ENCODE data around the gene RMND5B.
"Not testable (repeated sequence)": the region's sequence is repeated elsewhere in the genome, so short reads cannot be mapped to it uniquely, and the experiment has no call there.

Gene RMND5B

DNA sequence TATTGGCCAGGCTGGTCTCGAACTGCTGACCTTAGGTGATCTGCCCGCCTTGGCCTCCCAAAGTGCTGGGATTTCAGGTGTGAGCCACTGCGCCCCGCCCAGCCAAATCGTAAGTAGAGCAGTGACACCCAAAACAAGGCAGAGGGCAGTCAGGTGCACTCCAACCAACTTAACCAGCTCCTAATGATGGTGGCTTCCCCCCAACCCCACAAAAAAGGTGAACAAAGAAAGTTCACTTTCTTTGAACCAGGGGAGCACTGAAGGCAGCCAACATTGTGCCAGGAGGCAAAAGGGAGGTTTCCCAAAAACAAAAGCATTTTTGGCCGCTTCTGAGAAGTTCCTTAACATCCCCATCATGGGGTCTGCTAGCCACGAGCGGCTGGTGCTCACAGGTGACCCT, 46.8 kb downstream of the RMND5B start:
- FAIRE-seq: no peak

DNA sequence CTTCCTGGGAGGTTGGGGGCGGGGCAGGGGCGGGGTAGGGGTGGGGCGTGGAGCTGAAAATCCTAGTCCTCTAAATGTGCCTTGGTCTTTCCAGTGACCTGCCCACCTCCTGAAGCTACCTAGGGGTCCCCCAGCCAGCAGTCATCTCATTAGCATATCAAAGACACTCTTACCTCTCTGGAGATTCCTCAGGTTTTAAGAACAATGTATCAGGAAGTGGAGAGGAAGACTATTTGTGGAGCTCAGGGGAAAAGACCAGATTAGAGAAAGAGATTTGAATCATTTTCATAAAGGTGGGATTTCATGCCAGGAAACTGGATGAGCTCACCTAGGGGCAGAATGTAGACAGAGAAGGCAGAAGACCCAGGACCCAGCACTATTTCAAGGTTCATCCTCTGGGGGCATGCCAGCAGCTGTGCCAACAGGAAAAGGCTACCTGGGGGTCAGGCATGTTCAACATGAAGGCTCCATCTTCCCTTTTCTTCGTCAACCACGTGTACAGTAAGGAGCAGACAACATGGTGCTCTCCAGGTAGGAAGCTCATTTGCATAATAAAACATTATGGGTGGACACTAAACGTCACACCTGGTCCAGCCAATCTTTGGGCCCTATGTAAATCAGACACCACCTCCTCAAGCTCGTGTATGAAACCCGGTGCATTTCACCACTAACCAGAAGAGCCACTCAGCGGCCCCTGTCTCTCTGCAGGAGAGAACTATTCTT, 49.5 kb downstream of the RMND5B start:
- FAIRE-seq: no peak

GRCh38 chr5:178182158-178182876, 51.5 kb downstream of the RMND5B start:
- no peak for FAIRE-seq

GRCh38 chr5:178186427-178186826, 55.6 kb downstream of the RMND5B start:
- no peak for FAIRE-seq

GRCh38 chr5:178187014-178187413, 56.2 kb downstream of the RMND5B start, which contains the start of gene GMCL2:
Gene GMCL2 (minus strand): TSS chr5:178187371. CDS start chr5:178187299, 72 bp downstream.
- FAIRE-seq: no peak

DNA sequence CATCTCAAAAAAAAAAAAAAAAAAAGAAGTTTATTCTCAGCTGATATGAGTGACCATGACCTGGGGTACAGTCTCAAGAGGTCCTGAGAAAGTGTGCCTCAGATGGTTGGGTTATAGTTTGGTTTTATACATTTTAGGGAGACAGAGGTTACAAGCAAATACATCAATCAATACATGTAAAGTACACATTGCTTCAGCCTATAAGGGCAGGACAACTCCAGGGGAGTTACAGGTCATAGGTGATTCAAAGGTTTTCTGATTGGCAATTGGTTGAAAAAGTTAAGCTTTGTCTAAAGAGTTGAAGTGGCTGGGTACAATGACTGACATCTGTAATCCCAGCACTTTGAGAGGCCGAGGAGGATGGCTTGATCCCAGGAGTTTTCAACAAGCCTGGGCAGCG, 58.6 kb downstream of the RMND5B start:
- no peak for FAIRE-seq

DNA sequence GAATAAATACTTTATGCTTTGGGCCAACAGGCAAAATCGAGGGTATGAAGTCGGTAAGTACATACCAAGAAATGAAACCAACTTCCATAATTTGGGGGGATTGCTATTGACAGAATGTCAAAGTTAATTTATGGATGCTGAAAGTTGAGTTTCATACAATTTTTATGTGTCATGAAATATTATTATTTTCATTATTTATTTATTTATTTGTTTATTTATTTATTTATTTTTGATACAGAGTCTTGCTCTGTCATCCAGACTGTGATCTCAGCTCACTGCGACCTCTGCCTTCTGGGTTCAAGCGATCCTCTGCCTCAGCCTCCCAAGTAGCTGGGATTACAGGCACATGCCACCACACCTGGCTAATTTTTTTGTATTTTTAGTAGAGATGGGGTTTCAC, 60.8 kb downstream of the RMND5B start:
- FAIRE-seq: no peak

DNA sequence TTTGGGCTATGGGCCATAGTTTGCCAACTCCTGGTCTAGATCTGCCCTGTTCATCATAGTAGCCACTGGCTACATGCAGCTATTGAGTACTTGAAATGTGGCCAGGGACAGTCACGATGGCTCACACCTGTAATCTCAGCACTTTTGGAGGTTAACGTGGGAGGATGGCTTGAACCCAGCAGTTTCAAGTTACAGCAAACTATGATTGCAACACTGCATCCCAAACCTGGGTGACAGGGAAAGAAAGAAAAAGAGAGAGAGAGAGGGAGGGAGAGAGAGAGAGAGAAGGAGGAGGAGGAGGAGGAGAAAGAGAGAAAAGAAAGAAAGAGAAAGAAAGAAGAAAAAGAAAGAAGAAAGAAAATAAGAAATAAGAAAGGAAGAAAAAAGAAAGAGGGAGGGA, 61.4 kb downstream of the RMND5B start:
- FAIRE-seq: no peak

GRCh38 chr5:178192787-178193186, 62.0 kb downstream of the RMND5B start:
- FAIRE-seq: no peak

GRCh38 chr5:178193251-178193809, 62.5 kb downstream of the RMND5B start:
- no peak for FAIRE-seq

- FAIRE-seq: no peak
Observed at GRCh38 chr5:178194026-178194425, 63.2 kb downstream of the RMND5B start.

GRCh38 chr5:178196281-178196812, 65.5 kb downstream of the RMND5B start:
- no peak for FAIRE-seq

GRCh38 chr5:178196986-178197385, 66.2 kb downstream of the RMND5B start:
- no peak for FAIRE-seq

- not testable (repeated sequence) for FAIRE-seq
Observed at GRCh38 chr5:178198151-178198550, 67.3 kb downstream of the RMND5B start.

GRCh38 chr5:178198706-178199105, 67.9 kb downstream of the RMND5B start:
- no peak for FAIRE-seq

DNA sequence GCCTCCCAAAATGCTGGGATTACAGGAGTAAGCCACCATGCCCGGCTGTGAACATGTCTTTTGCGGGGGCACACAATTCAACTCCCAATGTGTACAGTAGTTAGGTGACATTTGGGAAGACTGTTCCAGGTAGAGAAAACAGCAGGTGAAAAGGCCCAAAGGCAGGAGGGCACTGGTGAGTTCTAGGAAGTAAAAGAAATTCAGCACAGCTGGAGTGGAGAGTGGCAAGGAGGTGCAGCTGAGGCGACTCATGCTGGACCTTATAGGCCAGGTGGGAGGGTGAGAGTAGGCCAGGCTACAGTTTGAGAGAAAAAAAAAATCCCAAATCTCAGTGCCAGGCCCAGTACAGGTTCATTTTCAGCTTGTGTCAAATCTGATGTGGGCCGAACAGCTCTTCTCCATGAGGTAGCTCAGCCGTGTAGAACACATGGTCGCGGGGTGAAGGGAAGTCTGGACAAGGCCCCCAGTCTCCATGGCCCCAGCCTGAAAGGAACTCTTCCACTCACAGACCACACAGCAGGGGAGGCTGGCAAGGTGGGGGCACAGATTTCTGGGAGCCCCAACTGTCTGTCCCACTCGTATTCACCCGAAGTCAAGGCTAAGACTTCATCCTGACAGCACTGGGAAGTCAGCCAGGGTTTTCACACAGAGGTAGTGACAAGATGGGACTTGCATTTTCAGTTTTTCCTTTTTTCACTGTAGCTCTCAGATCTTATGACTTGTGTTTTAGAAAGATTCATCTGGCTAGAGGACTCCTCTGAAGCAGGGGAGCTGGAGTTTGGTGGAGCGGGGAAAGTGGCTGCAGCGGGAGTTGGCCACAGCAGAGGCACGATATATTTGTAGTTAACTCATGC, 69.0 kb downstream of the RMND5B start:
- FAIRE-seq: no peak
